HG02981 (cell line): ENCODE data around the gene RAB3IL1.

ENCODE experiments used
- ATAC-seq: cut with Tn5 transposase; IDR thresholded peaks from one replicate; pipeline ENCODE4 v1.9.1; 2021; ENCODE audit warnings: mild to moderate bottlenecking, moderate library complexity; ENCODE audit not compliant: unreplicated experiment

The RAB3IL1 gene

DNA sequence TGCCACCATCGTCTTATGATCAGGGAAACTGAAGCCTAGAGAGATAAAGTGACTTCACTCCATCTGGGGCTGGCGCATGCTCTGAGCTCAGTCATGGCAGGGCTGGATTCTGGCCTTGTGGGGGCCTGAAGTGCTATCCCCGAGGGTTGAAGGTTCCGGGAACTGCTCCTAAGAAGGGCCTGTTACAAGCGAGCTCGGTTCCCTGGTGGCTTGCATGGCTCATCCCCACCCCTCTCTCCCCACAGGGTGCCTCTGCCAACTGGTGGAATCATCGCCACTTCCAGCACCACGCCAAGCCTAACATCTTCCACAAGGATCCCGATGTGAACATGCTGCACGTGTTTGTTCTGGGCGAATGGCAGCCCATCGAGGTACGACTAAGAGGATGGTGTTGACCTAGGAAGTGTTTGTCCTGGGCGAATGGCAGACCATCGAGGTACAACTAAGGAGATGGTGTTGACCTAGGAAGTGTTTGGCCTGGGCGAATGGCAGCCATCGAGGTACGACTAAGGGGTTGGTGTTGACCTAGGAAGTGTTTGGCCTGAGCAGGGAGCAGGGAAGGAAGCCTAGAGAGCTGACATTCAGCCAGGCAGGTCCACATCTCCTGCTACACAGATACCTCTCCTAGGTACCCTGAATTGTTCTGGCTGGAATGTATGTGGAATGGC lies 69.3 kb downstream of the RAB3IL1 start:
- ATAC-seq = no peak
